ENCODE results near the gene FRAS1.

- TF ChIP-seq, protein P1, sequence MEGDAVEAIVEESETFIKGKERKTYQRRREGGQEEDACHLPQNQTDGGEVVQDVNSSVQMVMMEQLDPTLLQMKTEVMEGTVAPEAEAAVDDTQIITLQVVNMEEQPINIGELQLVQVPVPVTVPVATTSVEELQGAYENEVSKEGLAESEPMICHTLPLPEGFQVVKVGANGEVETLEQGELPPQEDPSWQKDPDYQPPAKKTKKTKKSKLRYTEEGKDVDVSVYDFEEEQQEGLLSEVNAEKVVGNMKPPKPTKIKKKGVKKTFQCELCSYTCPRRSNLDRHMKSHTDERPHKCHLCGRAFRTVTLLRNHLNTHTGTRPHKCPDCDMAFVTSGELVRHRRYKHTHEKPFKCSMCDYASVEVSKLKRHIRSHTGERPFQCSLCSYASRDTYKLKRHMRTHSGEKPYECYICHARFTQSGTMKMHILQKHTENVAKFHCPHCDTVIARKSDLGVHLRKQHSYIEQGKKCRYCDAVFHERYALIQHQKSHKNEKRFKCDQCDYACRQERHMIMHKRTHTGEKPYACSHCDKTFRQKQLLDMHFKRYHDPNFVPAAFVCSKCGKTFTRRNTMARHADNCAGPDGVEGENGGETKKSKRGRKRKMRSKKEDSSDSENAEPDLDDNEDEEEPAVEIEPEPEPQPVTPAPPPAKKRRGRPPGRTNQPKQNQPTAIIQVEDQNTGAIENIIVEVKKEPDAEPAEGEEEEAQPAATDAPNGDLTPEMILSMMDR (IDR thresholded peaks at IDR 0.05; ENCODE audit: poor library complexity, severe bottlenecking) = no peak
- TF ChIP-seq MXI1 (conservative IDR thresholded peaks at IDR 0.05; ENCODE audit: poor library complexity, severe bottlenecking) (no peak), EZH2 (IDR thresholded peaks at IDR 0.05; ENCODE audit: borderline replicate concordance, insufficient read depth, low read length, poor library complexity, severe bottlenecking) (no peak), SMC3 (conservative IDR thresholded peaks at IDR 0.05; ENCODE audit: poor library complexity) (no peak), EP300 (conservative IDR thresholded peaks at IDR 0.05; ENCODE audit: poor library complexity, severe bottlenecking) (no peak), POLR2AphosphoS5 (IDR thresholded peaks at IDR 0.05) (no peak), REST (IDR thresholded peaks at IDR 0.05; ENCODE audit: borderline replicate concordance) (no peak)
Measured at GRCh38 chr4:78120144-78120880, 63.2 kb downstream of the FRAS1 start.

All from neural cell (in vitro differentiated cells).